Measurements from ENCODE around the gene CYP26C1. TPM values are rescaled to one million over a fixed set of nuclear protein-coding genes. Genes with fewer than 3 reads are reported as not detected.
"Not testable (repeated sequence)": the region's sequence is repeated elsewhere in the genome, so short reads cannot be mapped to it uniquely, and the experiment has no call there.

The CYP26C1 gene
- total RNA-seq, 1 donor from 2014 or later: 0.10 TPM

GRCh38 chr10:93076871-93077270 lies 16.3 kb downstream of the CYP26C1 start:
- DNase-seq (ENCODE audit: low spot score): no peak

GRCh38 chr10:93077860-93078337 lies 17.3 kb downstream of the CYP26C1 start:
- DNase-seq (ENCODE audit: low spot score): no peak

- no peak for DNase-seq (ENCODE audit: low spot score)
These were observed 19.2 kb downstream of the CYP26C1 start for GRCh38 chr10:93079663-93080349.

- DNase-seq (ENCODE audit: low spot score): peak; percentile 61
These were observed 19.9 kb downstream of the CYP26C1 start for GRCh38 chr10:93080350-93081046.

- no peak for DNase-seq (ENCODE audit: low spot score)
These were observed 20.7 kb downstream of the CYP26C1 start for GRCh38 chr10:93081318-93081717.

- no peak for DNase-seq (ENCODE audit: low spot score)
These were observed 21.2 kb downstream of the CYP26C1 start for GRCh38 chr10:93081834-93082233.

GRCh38 chr10:93083743-93084539 lies 23.3 kb downstream of the CYP26C1 start:
- DNase-seq (ENCODE audit: low spot score): no peak

- no peak for DNase-seq (ENCODE audit: low spot score)
These were observed 24.8 kb downstream of the CYP26C1 start for GRCh38 chr10:93085272-93085859.

- DNase-seq (ENCODE audit: low spot score): no peak
These were observed 25.7 kb downstream of the CYP26C1 start for GRCh38 chr10:93086289-93086688.

- DNase-seq (ENCODE audit: low spot score): no peak
These were observed 27.2 kb downstream of the CYP26C1 start for GRCh38 chr10:93087846-93088245.

- no peak for DNase-seq (ENCODE audit: low spot score)
These were observed 27.9 kb downstream of the CYP26C1 start for GRCh38 chr10:93088466-93088865.

- no peak for DNase-seq (ENCODE audit: low spot score)
These were observed 30.0 kb downstream of the CYP26C1 start for GRCh38 chr10:93090619-93091018.

- DNase-seq (ENCODE audit: low spot score): no peak
These were observed 31.4 kb downstream of the CYP26C1 start for GRCh38 chr10:93091960-93092359.

- DNase-seq (ENCODE audit: low spot score): no peak
These were observed 34.6 kb downstream of the CYP26C1 start for GRCh38 chr10:93095225-93095624.

- DNase-seq (ENCODE audit: low spot score): no peak
These were observed 36.3 kb downstream of the CYP26C1 start for GRCh38 chr10:93096901-93097300.

- DNase-seq (ENCODE audit: low spot score): no peak
These were observed 36.8 kb downstream of the CYP26C1 start for GRCh38 chr10:93097386-93097785.

- DNase-seq (ENCODE audit: low spot score): no peak
These were observed 38.2 kb downstream of the CYP26C1 start for GRCh38 chr10:93098816-93099215.

- DNase-seq (ENCODE audit: low spot score): no peak
These were observed 39.1 kb downstream of the CYP26C1 start for GRCh38 chr10:93099670-93100069.

- not testable (repeated sequence) for DNase-seq (ENCODE audit: low spot score)
These were observed 40.5 kb downstream of the CYP26C1 start for GRCh38 chr10:93101148-93101547.

- no peak for DNase-seq (ENCODE audit: low spot score)
These were observed 43.4 kb downstream of the CYP26C1 start for GRCh38 chr10:93103953-93104352.

- DNase-seq (ENCODE audit: low spot score): no peak
These were observed 46.1 kb downstream of the CYP26C1 start for GRCh38 chr10:93106631-93107072.
